GM12874 (cell line): ENCODE measurements around the gene AGBL4.

Source experiments
- TF ChIP-seq, protein P1 (sequence below): IDR thresholded peaks from 2 replicates; pipeline ENCODE4 v1.5.1; 2011; ENCODE audit warnings: low read depth, mild to moderate bottlenecking, control low read depth, low read length, moderate library complexity; ENCODE audit not compliant: insufficient read depth

Gene AGBL4

DNA sequence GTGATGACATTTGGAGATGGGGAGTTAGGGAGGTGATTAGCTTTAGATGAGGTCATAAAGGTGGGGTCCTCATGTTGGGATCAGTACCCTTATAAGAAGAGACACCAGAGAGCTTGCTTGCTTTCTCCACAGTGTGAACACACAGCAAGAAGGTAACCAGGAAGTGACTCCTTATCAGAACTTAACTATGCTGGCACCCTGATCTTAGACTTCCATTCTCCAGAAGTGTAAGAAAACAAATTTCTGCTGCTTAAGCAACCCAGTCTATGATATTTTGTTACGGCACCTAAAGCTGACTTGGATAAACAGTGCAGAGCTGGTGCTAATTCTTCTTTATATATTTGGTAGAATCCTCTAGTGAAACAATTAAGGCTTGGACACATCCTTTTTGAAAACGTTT lies 346.0 kb downstream of the AGBL4 start:
- TF ChIP-seq, protein P1, sequence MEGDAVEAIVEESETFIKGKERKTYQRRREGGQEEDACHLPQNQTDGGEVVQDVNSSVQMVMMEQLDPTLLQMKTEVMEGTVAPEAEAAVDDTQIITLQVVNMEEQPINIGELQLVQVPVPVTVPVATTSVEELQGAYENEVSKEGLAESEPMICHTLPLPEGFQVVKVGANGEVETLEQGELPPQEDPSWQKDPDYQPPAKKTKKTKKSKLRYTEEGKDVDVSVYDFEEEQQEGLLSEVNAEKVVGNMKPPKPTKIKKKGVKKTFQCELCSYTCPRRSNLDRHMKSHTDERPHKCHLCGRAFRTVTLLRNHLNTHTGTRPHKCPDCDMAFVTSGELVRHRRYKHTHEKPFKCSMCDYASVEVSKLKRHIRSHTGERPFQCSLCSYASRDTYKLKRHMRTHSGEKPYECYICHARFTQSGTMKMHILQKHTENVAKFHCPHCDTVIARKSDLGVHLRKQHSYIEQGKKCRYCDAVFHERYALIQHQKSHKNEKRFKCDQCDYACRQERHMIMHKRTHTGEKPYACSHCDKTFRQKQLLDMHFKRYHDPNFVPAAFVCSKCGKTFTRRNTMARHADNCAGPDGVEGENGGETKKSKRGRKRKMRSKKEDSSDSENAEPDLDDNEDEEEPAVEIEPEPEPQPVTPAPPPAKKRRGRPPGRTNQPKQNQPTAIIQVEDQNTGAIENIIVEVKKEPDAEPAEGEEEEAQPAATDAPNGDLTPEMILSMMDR = no peak

DNA sequence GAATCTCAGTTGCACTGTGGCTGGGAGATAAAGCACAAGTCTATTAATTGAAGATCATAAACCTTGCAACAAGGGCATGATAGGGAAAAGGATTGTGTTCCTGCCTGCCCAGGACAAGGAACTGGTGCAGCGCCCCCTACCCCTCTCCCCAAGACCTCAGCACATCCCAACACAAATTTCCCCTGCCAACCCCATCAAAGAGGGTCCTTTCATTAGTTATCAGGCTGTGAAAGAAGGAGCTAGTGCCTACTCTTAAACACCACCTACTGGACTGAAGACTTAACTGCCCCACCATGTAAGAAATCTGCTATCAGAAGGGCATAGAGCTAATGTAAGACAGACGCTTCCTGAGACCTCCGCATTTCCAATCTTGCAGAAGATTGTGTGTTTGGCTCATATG lies 372.6 kb downstream of the AGBL4 start:
- TF ChIP-seq, protein P1 = no peak

DNA sequence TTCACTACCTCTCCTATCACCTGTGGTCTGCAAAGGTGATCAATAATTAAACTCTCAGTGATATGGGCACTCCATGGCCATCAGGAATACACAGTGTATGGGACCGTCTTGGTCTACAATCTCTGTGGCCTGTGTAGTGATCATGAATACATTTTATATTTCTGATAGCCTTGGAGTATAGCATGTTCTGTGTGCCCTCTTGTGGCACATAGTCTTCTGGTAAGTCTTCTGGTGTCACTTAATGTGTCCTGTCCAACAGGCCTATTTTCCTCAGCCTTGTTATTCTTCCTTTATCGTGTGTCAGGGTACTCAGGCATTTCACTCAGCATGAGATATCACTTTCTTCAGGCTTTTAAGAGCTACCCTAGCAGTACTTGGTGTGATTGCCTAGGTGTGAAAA lies 393.6 kb downstream of the AGBL4 start:
- TF ChIP-seq, protein P1 = no peak

DNA sequence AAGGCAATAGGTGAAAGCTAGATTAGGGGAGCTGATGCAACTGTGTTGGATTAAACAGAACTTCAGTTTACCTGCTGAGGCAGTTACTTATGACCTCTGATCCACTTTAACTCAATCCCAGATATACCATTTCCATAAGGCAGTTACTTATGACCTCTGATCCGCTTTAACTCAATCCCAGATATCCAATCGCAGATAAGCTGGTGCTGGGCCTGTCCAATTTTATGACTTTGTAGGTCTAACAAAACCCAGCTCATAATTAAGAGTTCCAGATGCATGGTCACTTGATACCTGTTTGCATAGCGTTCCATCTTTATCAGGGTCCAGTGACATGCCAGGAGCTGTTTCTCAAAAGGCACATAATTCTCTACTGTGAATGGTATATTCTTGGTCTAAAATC lies 396.0 kb downstream of the AGBL4 start:
- TF ChIP-seq, protein P1 = no peak

DNA sequence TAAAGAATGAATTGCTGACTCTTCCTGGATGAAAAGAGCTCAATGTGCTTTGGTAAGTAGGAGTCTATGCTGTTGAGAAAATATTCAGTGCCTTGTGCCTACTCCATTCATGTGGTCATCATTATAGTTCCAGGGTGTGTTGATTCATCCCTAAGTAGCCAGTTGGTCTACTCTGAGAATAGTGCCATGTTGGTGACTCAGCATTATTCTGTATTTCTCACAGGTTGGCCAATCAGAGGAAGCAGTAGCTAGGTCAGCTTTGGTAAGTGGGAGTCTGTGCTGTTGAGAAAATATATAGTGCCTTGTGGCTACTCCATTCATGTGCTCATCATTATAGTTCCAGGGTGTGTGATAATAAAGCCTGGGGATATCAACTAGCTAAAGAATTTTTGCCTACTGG lies 397.3 kb downstream of the AGBL4 start:
- TF ChIP-seq, protein P1 = no peak

DNA sequence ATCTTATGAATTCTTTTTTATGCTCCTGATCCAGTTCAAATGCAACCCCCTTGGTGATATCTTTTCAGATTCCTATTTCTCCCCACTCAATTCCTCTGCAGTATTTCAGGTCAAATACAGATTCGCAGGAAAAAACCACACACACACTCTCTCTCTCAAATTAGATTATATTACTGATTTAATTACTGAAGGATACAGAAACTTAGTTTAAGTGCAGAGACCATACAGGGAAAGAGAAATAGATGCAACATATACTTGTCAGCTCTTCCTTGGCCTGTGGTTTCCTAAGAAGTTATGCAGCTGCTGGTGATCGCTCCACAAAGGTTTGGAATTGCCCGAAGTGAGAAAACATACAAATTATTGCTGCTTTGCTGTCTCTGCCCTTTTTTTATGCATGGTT lies 400.9 kb downstream of the AGBL4 start:
- TF ChIP-seq, protein P1 = no peak

DNA sequence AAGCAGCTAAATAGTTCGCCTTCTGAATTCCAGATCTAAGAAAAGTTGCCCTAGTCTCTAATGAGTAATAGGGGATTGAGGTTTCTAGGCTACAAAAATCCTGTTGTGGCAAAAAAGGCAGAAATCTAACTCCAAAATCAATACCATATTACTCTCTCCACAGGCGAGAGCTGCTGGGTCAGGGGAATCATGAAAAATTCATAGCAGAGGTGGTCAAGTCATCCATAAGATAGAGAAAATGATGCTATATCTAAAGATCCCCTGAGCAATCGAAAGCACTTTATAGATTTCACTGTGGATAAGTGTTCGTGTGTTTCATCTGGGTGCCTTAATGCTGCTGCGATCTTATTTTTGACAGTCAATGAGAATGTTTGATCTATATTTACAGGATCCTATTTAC lies 417.7 kb downstream of the AGBL4 start:
- TF ChIP-seq, protein P1 = no peak

DNA sequence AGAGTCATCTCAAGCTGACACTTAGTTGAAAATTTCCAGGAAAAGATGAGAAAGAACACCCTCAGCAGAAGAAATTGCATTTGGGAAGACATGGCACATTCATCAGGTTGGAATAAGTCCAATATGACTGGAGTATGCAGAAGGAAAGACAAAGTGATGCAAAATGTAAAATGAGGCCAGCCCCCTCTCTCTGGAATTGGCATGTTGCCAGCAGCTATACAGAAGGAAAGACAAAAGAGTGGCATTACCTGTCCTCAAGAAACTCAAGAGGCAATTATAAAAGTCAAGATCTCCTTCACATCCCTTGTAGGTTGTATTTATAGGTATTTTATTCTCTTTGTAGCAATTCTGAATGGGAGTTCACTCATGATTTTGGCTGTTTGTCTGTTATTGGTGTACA lies 426.3 kb downstream of the AGBL4 start:
- TF ChIP-seq, protein P1 = no peak
